Right lobe of liver (tissue), 4 donors: ENCODE measurements around the gene FTSJ3.

Experiments used
- POLR2A ChIP-seq: fragments of 450-650 bp; IDR thresholded peaks from one replicate; pipeline ENCODE4 v1.6.1; 2017; ENCODE audit warnings: antibody characterized with exemption, mild to moderate bottlenecking
- TF ChIP-seq, protein P1 (sequence below), 4 donors: fragments of 200-600 bp in 3 of 4; fragments of 450-650 bp in 1 of 4; IDR thresholded peaks; one replicate each; pipeline versions ENCODE4 v1.5.1 to v1.8.0; 2016 to 2022; ENCODE audit warnings: antibody characterized with exemption in 4 of 4, mild to moderate bottlenecking in 2 of 4
- donor health status: DM: no; HTN: no; CAD: no.
- donor health status: DM: no; HTN: no; CAD: no.
- donor health status: DM: no; HTN: yes; CAD: no.

DNA sequence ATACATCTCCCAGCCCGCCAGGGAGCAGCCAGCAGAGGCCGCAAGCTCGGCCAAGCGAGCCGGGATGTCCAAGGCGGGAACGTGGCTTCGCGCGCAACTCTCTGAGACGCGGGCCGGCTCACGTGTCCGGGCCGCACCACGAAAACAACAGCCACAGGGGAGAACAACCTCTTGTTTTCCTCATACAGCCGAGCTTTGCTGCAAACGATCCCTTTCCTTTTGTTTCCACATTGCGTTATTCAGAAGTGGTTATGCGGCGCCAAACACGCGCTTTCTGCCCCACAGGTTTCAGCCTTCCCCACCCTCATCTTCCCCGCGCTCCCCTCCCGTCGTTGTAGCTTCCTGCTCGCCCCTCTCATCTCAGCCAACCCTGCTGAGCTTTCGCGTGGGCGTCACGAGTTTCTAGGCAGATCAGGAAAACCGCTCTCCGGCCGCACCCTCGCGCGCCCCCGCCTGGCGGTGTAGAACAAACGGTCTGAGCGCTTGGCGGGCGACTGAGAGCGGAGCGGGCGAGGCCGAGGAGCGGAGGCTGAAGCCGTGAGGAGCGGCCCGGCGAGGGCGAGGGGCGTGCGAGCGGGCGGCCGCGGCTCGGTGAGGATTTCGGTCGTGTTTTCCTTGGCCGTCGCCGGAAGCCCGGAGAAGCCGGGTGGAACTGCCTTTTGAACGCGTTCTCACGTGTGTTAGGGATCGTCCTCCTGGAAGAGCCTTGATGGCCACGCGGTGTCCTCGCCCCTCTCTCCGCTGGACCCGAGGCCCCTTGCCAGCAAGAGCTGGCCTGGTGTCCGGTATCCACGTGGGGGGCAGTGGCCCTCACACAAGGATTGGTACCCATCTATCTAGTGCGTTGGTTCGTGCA, 21.6 kb upstream of the FTSJ3 start:
- TF ChIP-seq, protein P1, sequence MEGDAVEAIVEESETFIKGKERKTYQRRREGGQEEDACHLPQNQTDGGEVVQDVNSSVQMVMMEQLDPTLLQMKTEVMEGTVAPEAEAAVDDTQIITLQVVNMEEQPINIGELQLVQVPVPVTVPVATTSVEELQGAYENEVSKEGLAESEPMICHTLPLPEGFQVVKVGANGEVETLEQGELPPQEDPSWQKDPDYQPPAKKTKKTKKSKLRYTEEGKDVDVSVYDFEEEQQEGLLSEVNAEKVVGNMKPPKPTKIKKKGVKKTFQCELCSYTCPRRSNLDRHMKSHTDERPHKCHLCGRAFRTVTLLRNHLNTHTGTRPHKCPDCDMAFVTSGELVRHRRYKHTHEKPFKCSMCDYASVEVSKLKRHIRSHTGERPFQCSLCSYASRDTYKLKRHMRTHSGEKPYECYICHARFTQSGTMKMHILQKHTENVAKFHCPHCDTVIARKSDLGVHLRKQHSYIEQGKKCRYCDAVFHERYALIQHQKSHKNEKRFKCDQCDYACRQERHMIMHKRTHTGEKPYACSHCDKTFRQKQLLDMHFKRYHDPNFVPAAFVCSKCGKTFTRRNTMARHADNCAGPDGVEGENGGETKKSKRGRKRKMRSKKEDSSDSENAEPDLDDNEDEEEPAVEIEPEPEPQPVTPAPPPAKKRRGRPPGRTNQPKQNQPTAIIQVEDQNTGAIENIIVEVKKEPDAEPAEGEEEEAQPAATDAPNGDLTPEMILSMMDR (IDR thresholded peaks at IDR 0.05), result peak; percentile 45 to 70 (median 50)
- TF ChIP-seq POLR2A, result no peak
